Activated CD8-positive, alpha-beta memory T cell treated with anti-CD3 and anti-CD28 coated beads, Interleukin-2, amount 10 ng/mL, durations not matched to agents 7 days and 5 days (primary cell): ENCODE data around the gene CEP112. TPM values are rescaled to one million over a fixed set of nuclear protein-coding genes. Genes with fewer than 3 reads are reported as not detected.

ENCODE experiments used
- ATAC-seq: fragments of 150-1000 bp; cut with Tn5 transposase; one replicate; pipeline ENCODE4 v1.10.0; 2021; ENCODE audit warnings: moderate library complexity
- CTCF ChIA-PET: fragments of 350-600 bp; sonication (Branson Sonifier 250); formaldehyde crosslinking; loops from one replicate; lab custom pipeline; 2021; ENCODE audit warnings: antibody characterized with exemption; lab: Charles Lee
- DNase-seq: peaks from one replicate; pipeline ENCODE4 v3.0.0-alpha.2; 2020
- H3K27ac Mint-ChIP-seq: one replicate; pipeline ENCODE4 v1.8.0; 2021; ENCODE audit warnings: mild to moderate bottlenecking, mixed read lengths
- H3K27me3 Mint-ChIP-seq: one replicate; pipeline ENCODE4 v1.8.0; 2021; ENCODE audit warnings: mixed read lengths
- H3K36me3 Mint-ChIP-seq: one replicate; pipeline ENCODE4 v1.8.0; 2021; ENCODE audit warnings: mild to moderate bottlenecking, mixed read lengths
- H3K4me1 Mint-ChIP-seq: one replicate; pipeline ENCODE4 v1.8.0; 2021; ENCODE audit warnings: mixed read lengths
- H3K4me3 Mint-ChIP-seq: one replicate; pipeline ENCODE4 v1.8.0; 2021; ENCODE audit warnings: mild to moderate bottlenecking, moderate library complexity, mixed read lengths
- H3K9me3 Mint-ChIP-seq: one replicate; pipeline ENCODE4 v1.8.0; 2022; ENCODE audit warnings: low read depth, mixed read lengths
- total RNA-seq, 2 experiments: library from RNA; stranded (reverse); gene quantifications; one replicate each; pipeline ENCODE4 v1.2.3, GENCODE V29; 2021

The CEP112 gene
- 1 to 10 TPM; 3.1 to 5.0 TPM for total RNA-seq

- Mint-ChIP-seq H3K27me3 (no peaks in the 10 kb centered on the region), H3K4me3 (peak within 1 kb of the TSS; percentile 84), H3K27ac (peak within 1 kb of the TSS; percentile 69), H3K9me3 (no peaks in the 10 kb centered on the region), H3K36me3 (no peaks in the 10 kb centered on the region), H3K4me1 (peaks cover 12% of the 10 kb centered on the region)
- CTCF ChIA-PET: interaction anchor here (1.8 kb wide), 1 partner anchor 375 kb away, joined by 4 read pairs; no protein-coding TSS in a partner anchor
- DNase-seq: peak; percentile 90
- ATAC-seq: peak; percentile 86
Observed at GRCh38 chr17:66191593-66192377, at the start of gene CEP112. Gene CEP112 (minus strand): TSS chr17:66192133.

DNA sequence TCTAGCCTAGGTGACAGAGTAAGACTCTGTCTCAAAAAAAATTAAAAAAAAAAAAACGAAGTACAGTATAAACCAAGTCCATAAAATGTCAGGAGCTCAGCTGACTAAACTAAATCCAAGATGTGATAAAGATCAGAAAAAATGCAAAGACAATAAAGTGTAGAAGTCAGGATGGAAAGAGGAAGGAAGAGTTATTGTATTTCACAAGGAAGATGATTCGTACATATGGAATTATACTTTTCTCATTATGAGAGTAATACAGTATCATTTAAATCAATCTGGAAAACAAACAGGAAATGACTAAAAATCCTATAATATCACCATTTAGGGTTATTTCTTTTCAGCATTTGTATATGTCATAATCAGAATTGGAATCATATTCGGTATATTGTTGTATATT, 48.7 kb upstream of the CEP112 start:
- H3K27me3 Mint-ChIP-seq: peaks cover 9% of the 10 kb centered on the region
- H3K9me3 Mint-ChIP-seq: no peaks in the 10 kb centered on the region

GRCh38 chr17:66240013-66240412, 48.1 kb upstream of the CEP112 start:
- no peak for DNase-seq
- CTCF ChIA-PET: no interaction called here
- no peaks in the 10 kb centered on the region for H3K36me3 Mint-ChIP-seq
- H3K4me1 Mint-ChIP-seq: no peaks in the 10 kb centered on the region
- no peaks in the 10 kb centered on the region for H3K9me3 Mint-ChIP-seq
- H3K27me3 Mint-ChIP-seq: peaks cover 9% of the 10 kb centered on the region
- H3K4me3 Mint-ChIP-seq: no peak overlapping the region
- H3K27ac Mint-ChIP-seq: no peak overlapping the region
- ATAC-seq: no peak

More for the DNA sequence above, 48.7 kb upstream of the CEP112 start:
- Mint-ChIP-seq H3K36me3 (no peaks in the 10 kb centered on the region), H3K4me3 (no peak overlapping the region), H3K27ac (no peak overlapping the region), H3K4me1 (no peaks in the 10 kb centered on the region)
- CTCF ChIA-PET: no interaction called here
- DNase-seq (no peak), ATAC-seq (no peak)

GRCh38 chr17:66235377-66235994, 43.6 kb upstream of the CEP112 start:
- Mint-ChIP-seq H3K27me3 (peaks cover 12% of the 10 kb centered on the region), H3K36me3 (no peaks in the 10 kb centered on the region), H3K27ac (no peak overlapping the region), H3K9me3 (no peaks in the 10 kb centered on the region), H3K4me1 (no peaks in the 10 kb centered on the region), H3K4me3 (no peak overlapping the region)
- CTCF ChIA-PET: interaction anchor here (0.7 kb wide), 1 partner anchor 20 kb away, joined by 3 read pairs; no protein-coding TSS in a partner anchor
- ATAC-seq (no peak), DNase-seq (no peak)

GRCh38 chr17:66234611-66235010, 42.7 kb upstream of the CEP112 start:
- H3K9me3 Mint-ChIP-seq: no peaks in the 10 kb centered on the region
- CTCF ChIA-PET: no interaction called here
- peaks cover 16% of the 10 kb centered on the region for H3K27me3 Mint-ChIP-seq
- H3K4me1 Mint-ChIP-seq: no peaks in the 10 kb centered on the region
- no peak for ATAC-seq
- H3K27ac Mint-ChIP-seq: no peak overlapping the region
- no peak overlapping the region for H3K4me3 Mint-ChIP-seq
- DNase-seq: no peak
- H3K36me3 Mint-ChIP-seq: no peaks in the 10 kb centered on the region

DNA sequence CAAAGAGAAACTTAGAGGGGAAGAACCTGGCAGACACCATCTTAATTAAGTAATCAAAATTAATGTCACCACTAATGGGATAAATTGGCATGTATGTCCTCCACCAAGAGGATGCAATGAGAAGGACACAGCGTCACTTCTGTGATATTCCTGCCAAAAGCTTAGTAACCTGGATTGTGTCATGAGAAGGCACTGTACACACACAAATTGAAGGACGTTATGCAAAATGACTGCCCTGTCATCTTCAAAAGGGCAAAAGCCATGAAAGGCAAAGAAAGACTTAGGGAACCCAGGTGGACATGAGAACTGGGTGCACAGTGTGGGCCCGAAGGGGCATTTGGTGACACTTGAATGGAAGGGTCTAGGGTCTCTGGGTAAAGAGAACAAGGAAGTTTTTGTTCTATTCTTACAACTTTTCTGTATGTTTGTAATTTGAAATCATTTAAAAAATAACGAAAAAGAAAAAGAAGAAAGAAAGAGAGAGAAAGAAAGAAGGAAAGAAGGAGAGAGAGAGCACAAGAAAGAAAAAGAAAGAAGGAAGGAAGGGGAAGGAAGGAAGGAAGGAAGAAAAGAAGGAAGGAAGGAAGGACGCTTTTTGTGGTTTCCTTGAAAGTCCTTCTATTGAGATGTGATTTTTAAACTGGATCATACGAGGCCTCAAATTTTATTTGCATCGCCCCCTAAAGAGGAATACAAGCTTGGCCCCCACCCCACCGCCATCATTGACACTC, 41.3 kb upstream of the CEP112 start:
- Mint-ChIP-seq H3K27ac (no peak overlapping the region), H3K4me1 (no peaks in the 10 kb centered on the region), H3K27me3 (peaks cover 14% of the 10 kb centered on the region), H3K36me3 (no peaks in the 10 kb centered on the region), H3K4me3 (no peak overlapping the region), H3K9me3 (no peaks in the 10 kb centered on the region)
- DNase-seq (no peak), ATAC-seq (no peak)
- CTCF ChIA-PET: no interaction called here

GRCh38 chr17:66230922-66231591, 39.1 kb upstream of the CEP112 start:
- peaks cover 14% of the 10 kb centered on the region for H3K27me3 Mint-ChIP-seq

DNA sequence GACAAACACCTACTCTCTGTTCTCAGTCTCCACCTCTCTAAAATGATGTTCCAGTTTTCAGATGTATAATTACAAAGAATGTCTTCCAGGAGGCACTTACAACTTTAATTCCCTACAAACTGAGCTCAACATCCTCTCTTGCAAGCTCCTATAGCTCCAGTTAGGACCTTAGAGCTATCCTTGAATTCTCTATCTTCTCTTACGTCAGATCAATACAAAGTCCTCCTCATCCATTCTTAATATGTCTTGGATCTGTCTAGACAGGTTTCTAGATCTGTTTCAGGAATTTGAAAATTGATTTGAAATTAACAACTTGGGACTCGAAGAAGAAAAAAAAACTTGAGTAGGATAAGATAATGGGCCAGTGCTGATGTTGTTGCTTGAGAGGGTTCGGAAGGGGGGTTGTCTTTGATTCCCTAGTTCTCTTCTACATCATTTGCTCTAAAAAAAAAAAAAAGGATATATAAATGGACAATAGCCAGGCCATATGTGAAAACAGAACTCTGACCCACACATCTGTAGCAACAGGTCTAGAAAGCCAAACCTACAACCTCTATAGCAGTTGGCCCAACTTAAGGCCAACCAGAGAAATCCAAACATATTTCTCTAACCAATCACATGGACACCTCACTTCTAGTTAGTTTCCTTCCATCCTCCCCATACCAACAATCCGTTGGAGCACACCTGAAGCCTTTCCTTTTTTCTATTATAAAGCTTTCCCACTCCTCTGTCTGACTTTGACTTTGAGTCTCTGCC, 38.0 kb upstream of the CEP112 start:
- CTCF ChIA-PET: no interaction called here
- no peaks in the 10 kb centered on the region for H3K36me3 Mint-ChIP-seq
- no peaks in the 10 kb centered on the region for H3K9me3 Mint-ChIP-seq

More at GRCh38 chr17:66230922-66231591, 39.1 kb upstream of the CEP112 start:
- no peaks in the 10 kb centered on the region for H3K36me3 Mint-ChIP-seq
- DNase-seq (no peak), ATAC-seq (no peak)
- H3K27ac Mint-ChIP-seq: no peak overlapping the region
- H3K4me1 Mint-ChIP-seq: no peaks in the 10 kb centered on the region
- CTCF ChIA-PET: no interaction called here
- H3K9me3 Mint-ChIP-seq: no peaks in the 10 kb centered on the region
- no peak overlapping the region for H3K4me3 Mint-ChIP-seq

GRCh38 chr17:66228887-66229782, 37.2 kb upstream of the CEP112 start, which contains the start of gene APOH:
Gene APOH (minus strand): TSS chr17:66229415. CDS start chr17:66229379, 36 bp downstream.
- H3K9me3 Mint-ChIP-seq: no peaks in the 10 kb centered on the region
- H3K36me3 Mint-ChIP-seq: no peaks in the 10 kb centered on the region
- peaks cover 17% of the 10 kb centered on the region for H3K27me3 Mint-ChIP-seq
- no peak within 1 kb of the TSS for H3K4me3 Mint-ChIP-seq
- H3K27ac Mint-ChIP-seq: no peak within 1 kb of the TSS
- no peak for ATAC-seq
- CTCF ChIA-PET: no interaction called here
- DNase-seq: no peak
- H3K4me1 Mint-ChIP-seq: no peaks in the 10 kb centered on the region

More for the DNA sequence above, 38.0 kb upstream of the CEP112 start:
- H3K4me3 Mint-ChIP-seq: no peak overlapping the region
- no peak for DNase-seq
- H3K27ac Mint-ChIP-seq: no peak overlapping the region
- H3K27me3 Mint-ChIP-seq: peaks cover 17% of the 10 kb centered on the region
- no peaks in the 10 kb centered on the region for H3K4me1 Mint-ChIP-seq
- ATAC-seq: no peak

GRCh38 chr17:66227212-66228045, 35.5 kb upstream of the CEP112 start:
- Mint-ChIP-seq H3K27ac (no peak overlapping the region), H3K27me3 (peaks cover 23% of the 10 kb centered on the region), H3K9me3 (no peaks in the 10 kb centered on the region), H3K36me3 (no peaks in the 10 kb centered on the region), H3K4me1 (no peaks in the 10 kb centered on the region), H3K4me3 (no peak overlapping the region)
- ATAC-seq: no peak
- no peak for DNase-seq
- CTCF ChIA-PET: interaction anchor here (0.7 kb wide), 1 partner anchor 1060 kb away, joined by 3 read pairs; no protein-coding TSS in a partner anchor

GRCh38 chr17:66222798-66223350, 30.9 kb upstream of the CEP112 start:
- no peak for ATAC-seq
- DNase-seq: no peak
- Mint-ChIP-seq H3K27me3 (peaks cover 24% of the 10 kb centered on the region), H3K9me3 (no peaks in the 10 kb centered on the region), H3K4me3 (no peak overlapping the region), H3K36me3 (no peaks in the 10 kb centered on the region), H3K4me1 (no peaks in the 10 kb centered on the region), H3K27ac (no peak overlapping the region)
- CTCF ChIA-PET: no interaction called here
